Muscle of leg (tissue), 11 donors: ENCODE data around the gene FREM1. TPM values are rescaled to one million over a fixed set of nuclear protein-coding genes. Genes with fewer than 3 reads are reported as not detected.

Experiments used
- DNase-seq: peaks from one replicate; pipeline ENCODE4 v3.0.0; 2013
- H3K27ac ChIP-seq: one replicate; pipeline ENCODE4 v1.5.1; 2013; ENCODE audit warnings: mild to moderate bottlenecking, low read length, control low read depth
- H3K27me3 ChIP-seq: one replicate; pipeline ENCODE4 v1.6.1; 2013; ENCODE audit warnings: low read length; ENCODE audit not compliant: control insufficient read depth, insufficient read depth
- H3K36me3 ChIP-seq: one replicate; pipeline ENCODE4 v1.6.1; 2013; ENCODE audit warnings: low read length; ENCODE audit not compliant: control insufficient read depth, insufficient read depth
- H3K4me1 ChIP-seq: one replicate; pipeline ENCODE4 v1.6.1; 2013; ENCODE audit warnings: low read length; ENCODE audit not compliant: control insufficient read depth, insufficient read depth
- H3K4me3 ChIP-seq: one replicate; pipeline ENCODE4 v1.5.1; 2013; ENCODE audit warnings: low read length, control low read depth
- H3K9me3 ChIP-seq: replicated peaks from 2 replicates; pipeline ENCODE4 v1.6.1; 2013; ENCODE audit warnings: low read depth, low read length; ENCODE audit not compliant: control insufficient read depth
- WGBS: methylation state at CpG from one replicate; pipeline ENCODE4 v1.1.5; 2013; ENCODE audit warnings: missing lambda C conversion rate; ENCODE audit not compliant: insufficient coverage; 5-methylcytosine and 5-hydroxymethylcytosine counted together
- polyA plus RNA-seq, 8 donors: library from polyadenylated mRNA; unstranded; fragments of 120-200 nt; gene quantifications; one replicate each; pipeline versions ENCODE4 v1.2.1 to v1.2.3, GENCODE V29; 2013; ENCODE audit warnings: inconsistent platforms in 1 of 8, low replicate concordance in 1 of 8; ENCODE audit not compliant: insufficient read length in 8 of 8, insufficient read depth in 1 of 8
- total RNA-seq: library from RNA; stranded (reverse); fragments of 120-200 nt; gene quantifications from one replicate; pipeline ENCODE4 v1.2.4, GENCODE V29; 2013

Gene FREM1
- total and polyA plus RNA-seq, 9 donors: 18.8 to 31.1 (median 24.1) TPM

- H3K27ac ChIP-seq: no peak overlapping the region
- peaks cover 12% of the 10 kb centered on the region for H3K4me1 ChIP-seq
- H3K36me3 ChIP-seq: peaks cover 19% of the 10 kb centered on the region
- no CpG with 5 or more reads among the region's 1 CpG for WGBS
- no peaks in the 10 kb centered on the region for H3K9me3 ChIP-seq
- no peak overlapping the region for H3K4me3 ChIP-seq
- H3K27me3 ChIP-seq: no peaks in the 10 kb centered on the region
- no peak for DNase-seq
Measured at GRCh38 chr9:14752871-14753270, 157.4 kb downstream of the FREM1 start.

DNA sequence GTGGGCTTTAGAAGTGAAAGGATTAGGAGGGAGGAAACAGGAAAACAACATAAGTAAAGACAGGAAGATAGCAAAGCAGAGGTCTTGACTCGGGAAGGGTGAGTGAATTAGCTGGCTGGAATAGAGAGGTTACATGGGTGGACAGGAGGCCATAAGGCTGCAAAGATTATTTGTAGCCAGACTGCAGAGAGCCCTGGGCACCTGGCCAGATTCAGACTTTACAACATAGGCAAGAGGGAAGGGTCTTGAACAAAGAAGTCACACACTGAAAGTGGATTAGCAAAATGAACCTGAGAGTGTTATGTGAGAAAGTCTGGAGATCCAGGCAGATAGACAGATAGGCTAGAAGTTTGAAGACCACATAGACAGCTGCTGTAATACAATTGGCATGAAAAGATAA, 158.0 kb downstream of the FREM1 start:
- DNase-seq: peak; percentile 63
- no peak overlapping the region for H3K4me3 ChIP-seq
- 50% methylated on average over 1 of the region's 1 CpG for WGBS
- H3K9me3 ChIP-seq: no peaks in the 10 kb centered on the region
- H3K4me1 ChIP-seq: peaks cover 12% of the 10 kb centered on the region
- no peaks in the 10 kb centered on the region for H3K27me3 ChIP-seq
- H3K36me3 ChIP-seq: peaks cover 16% of the 10 kb centered on the region
- H3K27ac ChIP-seq: no peak overlapping the region

DNA sequence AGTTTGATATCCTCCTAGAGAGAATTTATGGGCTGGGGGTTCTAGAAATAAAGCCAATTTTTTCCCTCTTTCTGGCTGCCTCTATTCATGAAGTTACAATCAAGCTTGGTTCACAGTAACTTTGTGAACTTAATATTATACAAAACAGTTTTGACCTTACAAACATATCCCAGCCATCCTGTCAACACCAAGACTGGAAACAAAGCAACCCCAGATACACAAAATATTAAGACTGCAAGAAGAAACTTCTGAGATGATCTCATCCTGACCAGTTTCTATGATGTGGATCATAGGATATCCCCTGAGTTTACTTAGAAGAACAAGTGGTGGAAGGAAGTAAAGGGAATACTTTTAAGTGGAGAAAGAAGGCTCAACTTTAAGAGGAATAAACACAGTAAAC, 159.4 kb downstream of the FREM1 start:
- H3K4me3 ChIP-seq: no peak overlapping the region
- H3K27ac ChIP-seq: peak overlapping the region; percentile 76
- peak; percentile 95 for DNase-seq
- no peaks in the 10 kb centered on the region for H3K27me3 ChIP-seq
- H3K36me3 ChIP-seq: peaks cover 26% of the 10 kb centered on the region
- H3K9me3 ChIP-seq: no peaks in the 10 kb centered on the region
- peaks cover 12% of the 10 kb centered on the region for H3K4me1 ChIP-seq

DNA sequence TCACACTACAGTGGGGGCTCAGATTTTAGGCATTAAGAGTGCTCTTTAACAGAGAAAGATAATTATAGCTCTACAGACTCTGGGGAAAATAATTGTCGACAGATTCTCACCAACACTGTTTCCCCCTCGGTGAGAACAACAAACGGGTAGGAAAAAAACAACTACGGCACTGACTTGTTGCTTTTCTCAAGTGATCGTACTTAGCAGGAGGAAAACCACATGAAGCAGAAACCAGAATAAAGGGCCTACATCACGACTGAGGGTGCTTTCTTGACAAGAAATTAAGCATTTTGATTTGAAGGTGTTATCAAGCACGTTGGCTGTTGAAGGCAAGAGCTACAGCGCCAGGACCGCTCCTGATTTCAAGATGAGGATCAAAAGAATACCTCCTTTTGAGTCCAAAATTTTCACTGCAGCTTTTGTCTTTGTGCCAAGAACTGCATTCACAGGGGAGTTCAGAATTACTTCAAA, 160.5 kb downstream of the FREM1 start:
- 18% methylated on average over 6 of the region's 9 CpGs for WGBS
- H3K4me1 ChIP-seq: peaks cover 12% of the 10 kb centered on the region
- peak; percentile 39 for DNase-seq

GRCh38 chr9:14748373-14748772, 161.9 kb downstream of the FREM1 start:
- 100% methylated on average over 1 of the region's 3 CpGs for WGBS
- Histone ChIP-seq H3K4me1 (peaks cover 12% of the 10 kb centered on the region), H3K27ac (no peak overlapping the region), H3K9me3 (no peaks in the 10 kb centered on the region), H3K4me3 (no peak overlapping the region), H3K36me3 (peaks cover 18% of the 10 kb centered on the region), H3K27me3 (no peaks in the 10 kb centered on the region)
- no peak for DNase-seq

More for the DNA sequence above, 160.5 kb downstream of the FREM1 start:
- H3K9me3 ChIP-seq: no peaks in the 10 kb centered on the region
- H3K4me3 ChIP-seq: no peak overlapping the region
- peaks cover 20% of the 10 kb centered on the region for H3K36me3 ChIP-seq
- no peaks in the 10 kb centered on the region for H3K27me3 ChIP-seq
- peak overlapping the region; percentile 16 for H3K27ac ChIP-seq

DNA sequence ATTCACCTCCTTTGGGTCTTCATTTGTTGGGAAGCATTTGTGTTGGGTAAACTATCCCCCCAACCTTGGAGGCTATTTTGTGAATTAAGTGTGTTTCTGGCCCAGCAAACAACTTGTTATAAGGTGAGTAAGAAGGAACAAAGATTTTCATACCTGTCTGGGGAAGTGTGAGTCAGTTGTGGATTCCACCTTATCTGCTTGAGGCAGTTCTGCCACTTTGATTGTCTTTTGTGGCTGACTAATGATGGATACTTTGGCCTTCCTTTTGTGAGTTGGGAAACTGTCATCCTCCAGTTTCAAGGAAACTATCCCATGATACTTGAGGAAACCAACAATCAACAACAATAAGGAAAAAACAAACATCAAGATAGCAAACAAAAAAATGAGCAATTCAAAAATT, 163.1 kb downstream of the FREM1 start:
- H3K4me1 ChIP-seq: peaks cover 10% of the 10 kb centered on the region
- H3K27me3 ChIP-seq: no peaks in the 10 kb centered on the region
- peaks cover 18% of the 10 kb centered on the region for H3K36me3 ChIP-seq
- no peak for DNase-seq
- H3K4me3 ChIP-seq: no peak overlapping the region
- H3K27ac ChIP-seq: no peak overlapping the region
- H3K9me3 ChIP-seq: no peaks in the 10 kb centered on the region

DNA sequence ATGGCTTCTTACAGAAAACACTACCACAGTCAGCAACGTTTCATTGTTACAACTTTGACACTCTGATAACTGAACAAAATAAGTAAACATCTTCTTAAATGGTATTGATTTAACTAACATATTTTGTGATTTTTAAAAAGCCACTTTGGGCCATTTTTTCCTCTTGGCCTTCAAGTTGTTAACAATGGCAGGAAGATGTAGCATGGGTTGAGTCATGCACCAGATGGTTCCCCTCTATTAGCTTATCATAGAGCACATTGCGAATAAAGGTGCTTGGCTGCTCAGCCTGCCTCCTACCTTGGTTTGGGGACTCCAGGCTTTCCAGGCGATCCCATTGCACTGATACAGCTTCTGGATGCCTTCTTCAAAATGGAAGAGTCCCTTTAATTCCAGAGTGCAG, 163.6 kb downstream of the FREM1 start:
- Histone ChIP-seq H3K9me3 (no peaks in the 10 kb centered on the region), H3K4me3 (no peak overlapping the region), H3K4me1 (peaks cover 10% of the 10 kb centered on the region), H3K27me3 (no peaks in the 10 kb centered on the region), H3K27ac (no peak overlapping the region), H3K36me3 (peaks cover 18% of the 10 kb centered on the region)
- DNase-seq: no peak
- 100% methylated on average over 1 of the region's 3 CpGs for WGBS

GRCh38 chr9:14744768-14745167, 165.5 kb downstream of the FREM1 start:
- peaks cover 3% of the 10 kb centered on the region for H3K4me1 ChIP-seq
- no peak for DNase-seq
- no peaks in the 10 kb centered on the region for H3K27me3 ChIP-seq
- H3K4me3 ChIP-seq: no peak overlapping the region
- no peaks in the 10 kb centered on the region for H3K9me3 ChIP-seq
- H3K36me3 ChIP-seq: peaks cover 18% of the 10 kb centered on the region
- H3K27ac ChIP-seq: no peak overlapping the region
- WGBS: no CpG with 5 or more reads among the region's 1 CpG

DNA sequence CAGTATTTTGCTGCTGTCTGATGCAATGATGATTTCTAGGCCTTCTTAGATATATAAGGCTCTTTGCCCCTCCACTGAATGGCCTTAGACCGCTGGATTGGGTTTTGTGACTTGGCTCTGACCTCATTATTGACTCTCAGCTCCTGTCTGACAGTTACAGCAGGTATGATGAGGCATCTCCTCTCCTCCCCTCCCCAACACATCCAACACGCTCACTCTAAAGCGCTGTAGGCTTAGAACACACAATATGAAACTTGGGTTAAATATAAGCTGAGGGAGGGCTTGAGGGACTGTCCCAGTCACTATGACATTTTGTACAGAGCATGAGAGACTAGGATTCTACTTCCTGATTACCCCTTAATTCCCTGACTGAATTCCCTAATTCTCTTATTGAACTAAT, 168.9 kb downstream of the FREM1 start:
- no peak overlapping the region for H3K4me3 ChIP-seq
- H3K9me3 ChIP-seq: no peaks in the 10 kb centered on the region
- no peaks in the 10 kb centered on the region for H3K4me1 ChIP-seq
- DNase-seq: no peak
- WGBS: no CpG with 5 or more reads among the region's 3 CpGs
- no peak overlapping the region for H3K27ac ChIP-seq
- H3K36me3 ChIP-seq: peaks cover 8% of the 10 kb centered on the region
- H3K27me3 ChIP-seq: no peaks in the 10 kb centered on the region

- DNase-seq: no peak
- Histone ChIP-seq H3K27me3 (no peaks in the 10 kb centered on the region), H3K4me3 (no peak overlapping the region), H3K36me3 (no peaks in the 10 kb centered on the region), H3K9me3 (no peaks in the 10 kb centered on the region), H3K4me1 (peaks cover 5% of the 10 kb centered on the region), H3K27ac (no peak overlapping the region)
- no CpG with 5 or more reads among the region's 5 CpGs for WGBS
Measured at GRCh38 chr9:14733133-14733532, 177.1 kb downstream of the FREM1 start.

GRCh38 chr9:14731294-14731981, 178.8 kb downstream of the FREM1 start:
- H3K36me3 ChIP-seq: no peaks in the 10 kb centered on the region
- peaks cover 5% of the 10 kb centered on the region for H3K4me1 ChIP-seq
- no peak overlapping the region for H3K4me3 ChIP-seq
- H3K9me3 ChIP-seq: no peaks in the 10 kb centered on the region
- DNase-seq: no peak
- WGBS: no CpG with 5 or more reads among the region's 1 CpG
- H3K27me3 ChIP-seq: no peaks in the 10 kb centered on the region
- peak overlapping the region; percentile 88 for H3K27ac ChIP-seq
